Activated naive CD8-positive, alpha-beta T cell treated with anti-CD3 and anti-CD28 coated beads for 36 hours (primary cell): ENCODE results near the gene MMP10. TPM values are rescaled to one million over a fixed set of nuclear protein-coding genes. Genes with fewer than 3 reads are reported as not detected.
"Not testable (repeated sequence)": the region's sequence is repeated elsewhere in the genome, so short reads cannot be mapped to it uniquely, and the experiment has no call there.

Experiments used
- DNase-seq: peaks from one replicate; pipeline ENCODE4 v3.0.0; 2021
- H3K27ac Mint-ChIP-seq: one replicate; pipeline ENCODE4 v1.8.0; 2022; ENCODE audit warnings: mild to moderate bottlenecking, moderate library complexity, mixed read lengths
- H3K27me3 Mint-ChIP-seq: one replicate; pipeline ENCODE4 v1.8.0; 2022; ENCODE audit warnings: mild to moderate bottlenecking, mixed read lengths
- H3K36me3 Mint-ChIP-seq: one replicate; pipeline ENCODE4 v1.8.0; 2021; ENCODE audit warnings: mild to moderate bottlenecking, mixed read lengths
- H3K4me1 Mint-ChIP-seq: one replicate; pipeline ENCODE4 v1.8.0; 2021; ENCODE audit warnings: mixed read lengths
- H3K4me3 Mint-ChIP-seq: one replicate; pipeline ENCODE4 v1.8.0; 2022; ENCODE audit warnings: mild to moderate bottlenecking, moderate library complexity, mixed read lengths
- H3K9me3 Mint-ChIP-seq: one replicate; pipeline ENCODE4 v1.8.0; 2022; ENCODE audit warnings: mixed read lengths
- total RNA-seq, 2 experiments: library from RNA; stranded (reverse); gene quantifications; one replicate each; pipeline ENCODE4 v1.2.3, GENCODE V29; 2021

The MMP10 gene
- total RNA-seq, 2 experiments from 2014 or later, result not detected

- peaks cover 33% of the 10 kb centered on the region for H3K27me3 Mint-ChIP-seq
- no peaks in the 10 kb centered on the region for H3K9me3 Mint-ChIP-seq
- no peak for DNase-seq
- no peaks in the 10 kb centered on the region for H3K36me3 Mint-ChIP-seq
- peaks cover 4% of the 10 kb centered on the region for H3K4me1 Mint-ChIP-seq
- H3K4me3 Mint-ChIP-seq, result no peak overlapping the region
- no peak overlapping the region for H3K27ac Mint-ChIP-seq
These were observed 18.7 kb downstream of the MMP10 start for GRCh38 chr11:102761646-102762238.

GRCh38 chr11:102760344-102761035 is 19.9 kb downstream of the MMP10 start:
- no peak for DNase-seq
- Mint-ChIP-seq H3K4me1 (peaks cover 4% of the 10 kb centered on the region), H3K27me3 (peaks cover 39% of the 10 kb centered on the region), H3K4me3 (no peak overlapping the region), H3K36me3 (no peaks in the 10 kb centered on the region), H3K27ac (peak overlapping the region; percentile 14), H3K9me3 (no peaks in the 10 kb centered on the region)

- no peak overlapping the region for H3K27ac Mint-ChIP-seq
- H3K36me3 Mint-ChIP-seq, result no peaks in the 10 kb centered on the region
- H3K4me3 Mint-ChIP-seq, result no peak overlapping the region
- no peaks in the 10 kb centered on the region for H3K9me3 Mint-ChIP-seq
- H3K27me3 Mint-ChIP-seq, result peaks cover 40% of the 10 kb centered on the region
- no peak for DNase-seq
- peaks cover 4% of the 10 kb centered on the region for H3K4me1 Mint-ChIP-seq
These were observed 22.4 kb downstream of the MMP10 start for GRCh38 chr11:102757823-102758549.

DNA sequence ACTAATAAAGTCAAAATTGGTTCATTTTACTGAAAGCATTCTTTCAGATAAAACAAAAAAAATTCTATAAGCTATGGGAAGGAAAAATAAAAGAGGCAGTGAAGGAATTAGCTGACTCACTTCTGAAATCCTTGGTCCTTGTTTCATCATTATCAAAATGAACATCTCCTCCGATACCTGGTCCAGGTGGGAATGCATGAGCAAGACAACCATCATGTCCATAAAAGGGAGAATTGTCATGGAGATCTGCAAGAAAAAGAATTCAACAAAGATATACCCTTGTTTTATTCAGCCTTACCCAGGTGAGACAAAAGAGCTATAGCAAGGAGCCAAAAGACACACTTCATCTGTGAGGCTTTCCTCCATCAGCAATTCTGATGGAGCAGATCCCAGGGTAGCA is 27.2 kb downstream of the MMP10 start:
- Mint-ChIP-seq H3K4me1 (no peaks in the 10 kb centered on the region), H3K27ac (no peak overlapping the region), H3K4me3 (no peak overlapping the region), H3K9me3 (peaks cover 2% of the 10 kb centered on the region), H3K36me3 (no peaks in the 10 kb centered on the region), H3K27me3 (peaks cover 37% of the 10 kb centered on the region)
- DNase-seq, result no peak

GRCh38 chr11:102751673-102752072 is 28.8 kb downstream of the MMP10 start:
- Mint-ChIP-seq H3K27ac (no peak overlapping the region), H3K36me3 (no peaks in the 10 kb centered on the region), H3K27me3 (peaks cover 31% of the 10 kb centered on the region), H3K4me3 (no peak overlapping the region), H3K4me1 (no peaks in the 10 kb centered on the region), H3K9me3 (peaks cover 3% of the 10 kb centered on the region)
- DNase-seq, result no peak

- H3K9me3 Mint-ChIP-seq, result peaks cover 7% of the 10 kb centered on the region
- no peak overlapping the region for H3K27ac Mint-ChIP-seq
- H3K36me3 Mint-ChIP-seq, result no peaks in the 10 kb centered on the region
- H3K4me1 Mint-ChIP-seq, result no peaks in the 10 kb centered on the region
- H3K4me3 Mint-ChIP-seq, result no peak overlapping the region
- H3K27me3 Mint-ChIP-seq, result peaks cover 20% of the 10 kb centered on the region
- DNase-seq, result no peak
These were observed 31.2 kb downstream of the MMP10 start for GRCh38 chr11:102749101-102749722.

GRCh38 chr11:102746746-102747578 is 33.5 kb downstream of the MMP10 start:
- not testable (repeated sequence) for H3K4me1 Mint-ChIP-seq, DNase-seq, H3K27ac Mint-ChIP-seq, H3K36me3 Mint-ChIP-seq, H3K9me3 Mint-ChIP-seq, H3K4me3 Mint-ChIP-seq
- peaks cover 17% of the 10 kb centered on the region for H3K27me3 Mint-ChIP-seq

DNA sequence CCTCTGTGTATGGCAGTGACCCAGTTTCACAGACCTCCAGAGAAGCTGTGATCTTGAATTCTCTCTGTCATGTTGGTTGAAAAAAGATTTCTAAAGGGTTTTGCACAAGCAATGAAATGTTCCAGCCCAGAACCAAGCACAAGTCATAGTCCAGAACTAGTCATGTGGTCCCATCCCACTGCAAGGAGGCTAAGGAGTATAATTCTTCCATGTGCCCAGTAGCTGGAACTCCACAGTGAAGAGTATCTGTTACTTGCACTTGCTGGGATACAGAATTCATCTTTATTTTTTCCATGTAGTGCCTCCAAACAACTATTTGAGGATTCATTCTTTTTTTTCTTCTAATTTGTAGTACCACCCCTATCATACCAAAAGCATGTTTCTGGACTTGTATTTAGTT is 45.8 kb downstream of the MMP10 start:
- H3K9me3 Mint-ChIP-seq, result no peaks in the 10 kb centered on the region

GRCh38 chr11:102733232-102733875 is 47.1 kb downstream of the MMP10 start:
- H3K27me3 Mint-ChIP-seq, result peaks cover 11% of the 10 kb centered on the region
- no peaks in the 10 kb centered on the region for H3K36me3 Mint-ChIP-seq
- H3K27ac Mint-ChIP-seq, result no peak overlapping the region
- H3K9me3 Mint-ChIP-seq, result no peaks in the 10 kb centered on the region
- peak; percentile 40 for DNase-seq
- no peaks in the 10 kb centered on the region for H3K4me1 Mint-ChIP-seq
- no peak overlapping the region for H3K4me3 Mint-ChIP-seq

More for the DNA sequence above, 45.8 kb downstream of the MMP10 start:
- peaks cover 11% of the 10 kb centered on the region for H3K27me3 Mint-ChIP-seq
- no peaks in the 10 kb centered on the region for H3K36me3 Mint-ChIP-seq
- H3K4me3 Mint-ChIP-seq, result no peak overlapping the region
- H3K4me1 Mint-ChIP-seq, result no peaks in the 10 kb centered on the region
- no peak for DNase-seq
- no peak overlapping the region for H3K27ac Mint-ChIP-seq

DNA sequence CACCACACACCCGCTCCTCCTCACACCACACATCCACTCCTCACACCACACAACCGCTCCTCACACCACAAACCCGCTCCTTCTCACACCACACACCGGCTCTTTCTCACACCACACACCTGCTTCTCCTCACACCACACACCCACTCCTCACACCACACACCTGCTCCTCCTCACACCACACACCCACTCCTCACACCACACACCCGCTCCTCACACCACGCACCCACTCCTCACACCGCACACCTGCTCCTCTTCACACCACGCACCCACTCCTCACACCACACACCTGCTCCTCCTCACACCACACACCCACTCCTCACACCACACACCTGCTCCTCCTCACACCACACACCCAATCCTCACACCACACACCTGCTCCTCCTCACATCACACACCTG is 49.5 kb downstream of the MMP10 start:
- DNase-seq, result not testable (repeated sequence)

DNA sequence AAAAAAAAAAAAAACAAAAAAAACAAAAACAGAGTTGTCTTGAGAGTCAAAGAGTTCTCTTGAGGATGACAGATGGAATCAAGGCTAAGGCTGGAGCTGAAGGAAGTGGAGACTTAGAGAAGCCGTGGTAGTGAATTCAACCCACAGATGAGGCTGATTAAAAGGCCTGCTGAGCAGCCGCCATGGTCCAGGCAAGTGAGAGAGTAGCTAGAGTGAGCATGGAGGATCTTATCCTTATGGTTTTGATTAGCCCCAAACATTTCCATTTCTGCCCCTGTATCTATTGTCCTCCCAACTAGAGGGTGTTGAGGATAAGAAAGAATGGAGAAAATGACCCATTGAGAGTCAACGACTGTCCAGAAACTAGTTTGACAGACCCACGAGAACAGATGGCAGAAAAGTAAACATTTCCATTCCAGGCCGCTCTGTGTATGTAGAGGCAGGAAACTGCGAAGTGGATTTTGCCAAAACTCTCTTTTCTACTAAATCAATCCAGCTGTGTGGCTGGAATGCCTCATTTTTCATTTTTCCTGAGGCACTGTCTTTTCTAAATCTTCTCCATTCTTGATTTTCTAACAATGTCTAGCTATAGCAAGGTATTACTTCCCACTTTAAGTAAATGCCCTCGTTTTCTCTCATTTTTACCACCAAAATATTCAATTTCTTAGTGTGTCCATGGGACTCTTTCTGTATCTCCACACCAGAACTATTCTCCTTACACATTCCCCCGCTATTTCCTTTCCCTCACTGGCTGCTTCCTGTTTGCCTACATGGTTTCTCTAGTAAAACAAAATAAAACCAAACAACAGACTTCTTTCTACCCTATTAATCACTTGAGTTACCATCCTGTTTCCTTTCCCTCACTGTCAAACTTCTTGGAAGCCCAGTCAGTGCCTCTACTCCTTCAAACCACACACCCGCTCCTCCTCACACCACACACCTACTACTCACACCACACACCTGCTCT is 50.3 kb downstream of the MMP10 start:
- no peak for DNase-seq
- Mint-ChIP-seq H3K27ac (no peak overlapping the region), H3K36me3 (no peaks in the 10 kb centered on the region), H3K9me3 (no peaks in the 10 kb centered on the region), H3K4me1 (no peaks in the 10 kb centered on the region), H3K4me3 (no peak overlapping the region), H3K27me3 (peaks cover 7% of the 10 kb centered on the region)

More for the DNA sequence above, 49.5 kb downstream of the MMP10 start:
- H3K27ac Mint-ChIP-seq, H3K9me3 Mint-ChIP-seq, H3K27me3 Mint-ChIP-seq, H3K4me3 Mint-ChIP-seq, H3K36me3 Mint-ChIP-seq, H3K4me1 Mint-ChIP-seq: not testable (repeated sequence)

DNA sequence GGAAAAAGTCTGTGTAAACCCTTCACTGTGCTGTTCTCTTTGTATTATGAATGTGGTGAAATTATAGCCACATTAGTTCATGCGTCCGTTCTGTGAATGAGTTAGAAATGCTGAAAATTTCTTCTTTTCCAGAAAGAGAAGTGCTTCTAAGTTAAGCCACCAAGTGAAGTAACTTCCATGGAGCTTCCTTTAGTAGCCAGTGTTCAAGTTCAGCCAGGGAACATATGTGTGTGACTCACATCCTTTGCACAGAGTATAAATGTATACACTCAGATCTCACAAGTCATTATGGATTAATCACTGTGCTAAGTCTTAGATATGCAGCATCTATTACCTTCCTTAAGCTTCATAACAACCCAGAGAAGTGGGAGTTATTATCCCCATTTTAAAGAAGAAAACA is 52.5 kb downstream of the MMP10 start:
- H3K27me3 Mint-ChIP-seq, result no peaks in the 10 kb centered on the region
- no peaks in the 10 kb centered on the region for H3K9me3 Mint-ChIP-seq
- no peaks in the 10 kb centered on the region for H3K36me3 Mint-ChIP-seq
- H3K4me1 Mint-ChIP-seq, result no peaks in the 10 kb centered on the region
- H3K27ac Mint-ChIP-seq, result no peak overlapping the region
- H3K4me3 Mint-ChIP-seq, result no peak overlapping the region
- DNase-seq, result no peak

- no peak for DNase-seq
- H3K27ac Mint-ChIP-seq, result no peak within 1 kb of the TSS
- no peaks in the 10 kb centered on the region for H3K9me3 Mint-ChIP-seq
- no peaks in the 10 kb centered on the region for H3K4me1 Mint-ChIP-seq
- no peaks in the 10 kb centered on the region for H3K36me3 Mint-ChIP-seq
- no peaks in the 10 kb centered on the region for H3K27me3 Mint-ChIP-seq
- H3K4me3 Mint-ChIP-seq, result no peak within 1 kb of the TSS
These were observed 55.4 kb downstream of the MMP10 start, which contains the start of gene MMP8 for GRCh38 chr11:102724904-102725500. Gene MMP8 (minus strand): TSS chr11:102724954. CDS start chr11:102724855, 99 bp downstream.
